ENCODE data around the gene PCSK6.
A peak's percentile ranks its signal among the peaks of the same experiment; 100 is the strongest.
"Not testable (repeated sequence)": the region's sequence is repeated elsewhere in the genome, so short reads cannot be mapped to it uniquely, and the experiment has no call there.

Gene PCSK6

GRCh38 chr15:101293122-101293521 is 196.4 kb downstream of the PCSK6 start:
- Histone ChIP-seq H3K36me3 (ENCODE audit: control insufficient read depth, insufficient read depth, low read length) (peaks cover 6% of the 10 kb centered on the region; the same call in 1 of the 2 replicates), H3K27me3 (replicated peaks; ENCODE audit: control insufficient read depth, insufficient read depth, low read length) (no peaks in the 10 kb centered on the region), H3K4me3 (replicated peaks; ENCODE audit: low read depth, low read length) (peak overlapping the region; percentile 85)
- DNase-seq (ENCODE audit: extremely low read depth, insufficient read length) = no peak
- no peak for TF ChIP-seq CTCF (IDR thresholded peaks at IDR 0.05; ENCODE audit: insufficient read depth, low read length, poor library complexity, severe bottlenecking)

DNA sequence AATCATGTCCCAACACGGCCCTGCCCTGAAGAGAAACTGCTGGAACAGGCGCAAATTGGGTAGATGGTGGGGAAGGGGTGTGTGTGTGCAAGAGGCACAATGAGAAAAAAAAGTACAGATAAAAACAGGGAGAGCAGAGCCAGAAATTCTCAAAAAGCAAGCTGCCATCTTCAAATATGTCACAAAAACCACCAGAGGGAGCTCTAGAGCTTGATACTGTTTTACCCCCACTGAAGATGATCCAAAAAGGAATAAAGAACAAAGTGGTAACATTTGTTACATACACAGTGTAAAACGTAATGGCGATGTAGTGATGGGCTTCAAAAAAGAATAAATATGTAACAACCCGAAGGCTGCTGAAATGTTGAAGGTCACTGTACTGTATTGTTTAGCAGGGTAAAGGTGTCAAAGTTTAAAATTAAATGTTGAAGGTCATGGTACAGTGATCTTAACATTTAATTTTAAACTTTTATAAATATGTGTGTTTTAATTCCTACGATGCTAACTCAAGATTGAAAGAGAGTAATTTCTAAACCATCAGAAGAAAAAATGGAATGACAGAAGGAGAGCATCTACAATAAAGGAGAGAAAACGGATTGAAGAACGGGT is 200.5 kb downstream of the PCSK6 start:
- TF ChIP-seq CTCF (IDR thresholded peaks at IDR 0.05; ENCODE audit: insufficient read depth, low read length, poor library complexity, severe bottlenecking) = peak; percentile 65
- Histone ChIP-seq H3K4me3 (replicated peaks; ENCODE audit: low read depth, low read length) (no peak overlapping the region), H3K27me3 (replicated peaks; ENCODE audit: control insufficient read depth, insufficient read depth, low read length) (no peaks in the 10 kb centered on the region), H3K36me3 (ENCODE audit: control insufficient read depth, insufficient read depth, low read length) (peaks cover 19% of the 10 kb centered on the region)
- no peak for DNase-seq (ENCODE audit: extremely low read depth, insufficient read length)

DNA sequence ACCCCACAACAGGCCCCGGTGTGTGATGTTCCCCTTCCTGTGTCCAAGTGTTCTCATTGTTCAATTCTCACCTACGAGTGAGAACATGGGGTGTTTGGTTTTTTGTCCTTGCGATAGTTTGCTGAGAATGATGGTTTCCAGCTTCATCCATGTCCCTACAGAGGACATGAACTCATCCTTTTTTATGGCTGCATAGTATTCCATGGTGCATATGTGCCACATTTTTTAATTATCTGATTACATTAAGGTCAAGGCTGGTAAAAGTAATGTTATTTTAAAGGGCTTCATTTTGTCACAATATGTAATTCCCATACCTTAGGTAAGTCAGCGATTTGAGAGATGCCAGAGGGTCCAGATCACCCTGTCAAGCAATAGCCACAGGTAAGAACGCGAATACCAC is 202.2 kb downstream of the PCSK6 start:
- H3K27me3 ChIP-seq (replicated peaks; ENCODE audit: control insufficient read depth, insufficient read depth, low read length); H3K4me3 ChIP-seq (replicated peaks; ENCODE audit: low read depth, low read length); DNase-seq (ENCODE audit: extremely low read depth, insufficient read length): not testable (repeated sequence)
- peaks cover 20% of the 10 kb centered on the region for H3K36me3 ChIP-seq (ENCODE audit: control insufficient read depth, insufficient read depth, low read length)

DNA sequence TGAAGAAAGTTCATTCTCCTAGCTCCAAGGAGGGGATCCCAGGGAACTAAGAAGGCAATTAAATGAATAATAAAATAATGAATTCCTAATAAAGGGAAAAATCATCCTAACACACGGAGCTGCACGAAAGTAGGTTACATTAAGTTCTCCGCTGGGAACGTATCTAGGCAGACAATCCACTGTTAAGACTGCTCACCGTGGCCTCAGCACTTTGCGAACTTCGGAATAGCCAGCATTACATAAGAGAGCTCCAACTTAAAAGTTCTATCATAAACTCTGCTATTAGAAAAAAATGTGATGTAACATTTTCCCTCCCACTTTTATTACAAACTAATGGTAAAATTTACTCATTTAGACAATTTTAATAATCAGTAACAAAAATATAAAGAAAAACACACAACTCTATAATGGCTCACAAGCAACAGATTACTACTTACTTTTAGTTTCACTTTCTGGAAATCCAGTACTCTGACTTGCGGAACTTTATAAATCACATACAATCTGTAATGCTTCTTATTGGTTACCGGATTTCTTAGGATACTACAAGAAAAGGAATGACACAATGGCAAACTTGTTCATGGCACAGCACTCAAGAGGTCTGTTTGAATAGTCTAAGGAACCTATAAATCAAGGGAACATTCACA is 202.9 kb downstream of the PCSK6 start:
- H3K4me3 ChIP-seq (replicated peaks; ENCODE audit: low read depth, low read length) = no peak overlapping the region
- H3K36me3 ChIP-seq (ENCODE audit: control insufficient read depth, insufficient read depth, low read length) = peaks cover 23% of the 10 kb centered on the region
- DNase-seq (ENCODE audit: extremely low read depth, insufficient read length) = no peak
- H3K27me3 ChIP-seq (replicated peaks; ENCODE audit: control insufficient read depth, insufficient read depth, low read length) = no peaks in the 10 kb centered on the region
- TF ChIP-seq CTCF (IDR thresholded peaks at IDR 0.05; ENCODE audit: insufficient read depth, low read length, poor library complexity, severe bottlenecking) = no peak

DNA sequence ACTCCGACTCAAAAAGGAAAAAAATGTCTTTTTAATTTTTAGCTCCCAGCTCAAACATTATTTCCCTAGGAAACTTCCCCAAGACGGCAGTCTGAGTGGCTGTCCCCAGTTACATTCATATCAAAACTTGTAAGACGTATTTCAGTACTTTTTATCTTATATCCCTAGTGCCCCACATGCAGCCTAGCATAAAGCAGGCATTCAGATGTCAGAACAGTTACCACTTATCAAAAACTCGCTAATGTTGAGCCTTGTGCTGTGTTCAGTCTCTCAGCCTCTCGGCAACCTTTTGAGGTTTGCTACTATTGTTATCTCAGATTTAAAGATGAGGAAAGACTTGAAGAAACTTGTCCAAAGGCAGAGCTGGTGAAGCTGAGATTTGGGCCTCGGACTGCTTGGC is 205.6 kb downstream of the PCSK6 start:
- Histone ChIP-seq H3K27me3 (replicated peaks; ENCODE audit: control insufficient read depth, insufficient read depth, low read length) (no peaks in the 10 kb centered on the region), H3K4me3 (replicated peaks; ENCODE audit: low read depth, low read length) (no peak overlapping the region), H3K36me3 (ENCODE audit: control insufficient read depth, insufficient read depth, low read length) (peaks cover 26% of the 10 kb centered on the region)
- DNase-seq (ENCODE audit: extremely low read depth, insufficient read length) = no peak
- TF ChIP-seq CTCF (IDR thresholded peaks at IDR 0.05; ENCODE audit: insufficient read depth, low read length, poor library complexity, severe bottlenecking) = no peak

- peaks cover 15% of the 10 kb centered on the region for H3K36me3 ChIP-seq (ENCODE audit: control insufficient read depth, insufficient read depth, low read length)
- no peak for TF ChIP-seq CTCF (IDR thresholded peaks at IDR 0.05; ENCODE audit: insufficient read depth, low read length, poor library complexity, severe bottlenecking)
- H3K4me3 ChIP-seq (replicated peaks; ENCODE audit: low read depth, low read length) = no peak overlapping the region
- no peaks in the 10 kb centered on the region for H3K27me3 ChIP-seq (replicated peaks; ENCODE audit: control insufficient read depth, insufficient read depth, low read length)
- no peak for DNase-seq (ENCODE audit: extremely low read depth, insufficient read length)
These were observed 209.5 kb downstream of the PCSK6 start for GRCh38 chr15:101280007-101280406.

Data from GM06990 (cell line).